Keratinocyte (primary cell): Measurements from ENCODE around the gene DMBX1. TPM values are rescaled to one million over a fixed set of nuclear protein-coding genes. Genes with fewer than 3 reads are reported as not detected.

ENCODE experiments used
- DNase-seq: peaks from one replicate; pipeline ENCODE4 v3.0.0-alpha.2; 2011; ENCODE audit warnings: low read depth, missing footprints, low spot score
- FAIRE-seq: peaks from 2 replicates; lab custom pipeline; 2011; peaks lifted over from hg19 to GRCh38; lab: Jason Lieb, UNC
- H2AFZ ChIP-seq: 2 replicates; pipeline ENCODE4 v1.6.0; 2012; ENCODE audit warnings: low read length, control low read depth, inconsistent platforms; ENCODE audit not compliant: control insufficient read depth
- H3K27ac ChIP-seq: 2 replicates; pipeline ENCODE4 v1.5.1; 2011; ENCODE audit warnings: low read length; ENCODE audit not compliant: control insufficient read depth, insufficient read depth
- H3K27me3 ChIP-seq: 3 replicates; pipeline ENCODE4 v1.6.0; 2011; ENCODE audit warnings: low read length; ENCODE audit not compliant: control insufficient read depth, insufficient read depth; ENCODE audit errors: extremely low read depth
- H3K36me3 ChIP-seq, 2 experiments: 2 replicates in 1 of 2; 3 replicates in 1 of 2; pipeline ENCODE4 v1.5.1; 2011; ENCODE audit warnings: low read length in 2 of 2, mild to moderate bottlenecking in 1 of 2; ENCODE audit not compliant: control insufficient read depth in 2 of 2, insufficient read depth in 2 of 2; ENCODE audit errors: extremely low read depth in 1 of 2
- H3K4me1 ChIP-seq: 3 replicates; pipeline ENCODE4 v1.5.1; 2011; ENCODE audit warnings: low read length; ENCODE audit not compliant: control insufficient read depth, insufficient read depth; ENCODE audit errors: extremely low read depth
- H3K4me2 ChIP-seq: 3 replicates; pipeline ENCODE4 v1.6.0; 2011; ENCODE audit warnings: low read depth, low read length; ENCODE audit not compliant: control insufficient read depth, insufficient read depth; ENCODE audit errors: extremely low read depth
- H3K4me3 ChIP-seq, 3 experiments: fragments of 200-600 bp in 1 of 3; sonication (generic) in 1 of 3; 2 replicates in 2 of 3; 3 replicates in 1 of 3; pipeline ENCODE4 v1.5.1; 2011 to 2016; ENCODE audit warnings: low read length in 3 of 3, mild to moderate bottlenecking in 3 of 3, control low read depth in 2 of 3, inconsistent platforms in 1 of 3, low read depth in 1 of 3, mixed read lengths in 1 of 3, mixed run types in 1 of 3, moderate library complexity in 1 of 3; ENCODE audit not compliant: control insufficient read depth in 2 of 3, insufficient read depth in 2 of 3; ENCODE audit errors: extremely low read depth in 1 of 3
- H3K79me2 ChIP-seq: 2 replicates; pipeline ENCODE4 v1.6.0; 2012; ENCODE audit warnings: low read length; ENCODE audit not compliant: control insufficient read depth, insufficient read depth
- H3K9ac ChIP-seq: 3 replicates; pipeline ENCODE4 v1.6.0; 2011; ENCODE audit warnings: low read length; ENCODE audit not compliant: control insufficient read depth, insufficient read depth; ENCODE audit errors: extremely low read depth
- H3K9me1 ChIP-seq: 3 replicates; pipeline ENCODE4 v1.6.0; 2011; ENCODE audit warnings: low read length; ENCODE audit not compliant: control insufficient read depth, insufficient read depth; ENCODE audit errors: extremely low read depth
- H3K9me3 ChIP-seq: 2 replicates; pipeline ENCODE4 v1.5.1; 2012; ENCODE audit warnings: low read depth, low read length; ENCODE audit not compliant: control insufficient read depth
- H4K20me1 ChIP-seq: 3 replicates; pipeline ENCODE4 v1.6.0; 2011; ENCODE audit warnings: low read length; ENCODE audit not compliant: control insufficient read depth, insufficient read depth; ENCODE audit errors: extremely low read depth
- EZH2 ChIP-seq: IDR thresholded peaks from one replicate; pipeline ENCODE4 v1.6.1; 2012; ENCODE audit warnings: inconsistent platforms, mild to moderate bottlenecking, low read length, moderate library complexity
- dilution Hi-C: fragments of 300-500 bp; cut with MboI; formaldehyde crosslinking; loops from one replicate; pipeline ENCODE4 v1.7.0; 2020; ENCODE audit warnings: low sequenced_read_pairs; ENCODE audit not compliant: extremely low pct_ligation_motif_present
- polyA plus RNA-seq, 5 experiments: library from polyadenylated mRNA; depleted of rRNA in 3 of 5; stranded (reverse) in 3 of 5; stranded (forward) in 1 of 5; unstranded in 1 of 5; fragments of >200 nt; gene quantifications; 1 replicate in 1 of 5; 2 replicates in 3 of 5; 3 replicates in 1 of 5; pipeline versions ENCODE4 v1.2.1 to v1.2.3, GENCODE V29; 2011 to 2012; ENCODE audit warnings: missing spikeins in 2 of 5, low read depth in 1 of 5, low replicate concordance in 1 of 5
- TF ChIP-seq, protein P1 (sequence below), 3 experiments: IDR thresholded peaks in 1 of 3; conservative IDR thresholded peaks in 1 of 3; optimal IDR thresholded peaks in 1 of 3; 2 replicates in 2 of 3; 3 replicates in 1 of 3; pipeline versions ENCODE3 to v1.5.1; 2011; ENCODE audit warnings: low read length in 3 of 3, mild to moderate bottlenecking in 3 of 3, moderate library complexity in 2 of 3, control low read depth in 1 of 3, inconsistent platforms in 1 of 3; ENCODE audit not compliant: insufficient read depth in 2 of 3; ENCODE audit errors: extremely low read depth in 1 of 3

The DMBX1 gene
- polyA plus RNA-seq, 1 donor (not counting 4 experiments of a cell fraction or from before 2014, with no cell fraction given): not detected

DNA sequence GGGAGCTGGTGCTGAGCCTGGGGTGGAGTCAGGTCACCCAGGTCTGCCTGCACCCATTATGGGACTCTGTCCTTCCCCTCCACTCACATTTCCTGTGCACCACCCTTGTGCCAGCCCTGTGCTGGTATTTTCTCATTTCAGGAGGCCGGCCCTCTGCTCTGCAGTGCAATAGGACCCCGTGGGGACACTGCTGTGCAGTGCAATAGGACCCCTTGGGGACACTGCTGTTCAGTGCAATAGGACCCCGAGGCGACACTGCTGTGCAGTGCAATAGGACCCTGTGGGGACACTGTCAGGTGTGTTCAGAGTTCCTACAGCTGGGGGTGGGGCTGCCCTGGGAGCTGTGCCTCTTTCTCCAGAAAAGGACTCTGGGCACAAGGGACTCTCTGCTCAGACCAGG lies 36.2 kb upstream of the DMBX1 start:
- no peak overlapping the region for H3K27ac ChIP-seq
- FAIRE-seq (no peak), DNase-seq (no peak)
- H3K9me1 ChIP-seq: no peaks in the 10 kb centered on the region
- H3K4me3 ChIP-seq: no peak overlapping the region
- no peak overlapping the region for H3K4me2 ChIP-seq
- H3K79me2 ChIP-seq: no peaks in the 10 kb centered on the region
- H3K4me1 ChIP-seq: no peaks in the 10 kb centered on the region
- H3K9me3 ChIP-seq: no peaks in the 10 kb centered on the region
- no peaks in the 10 kb centered on the region for H3K36me3 ChIP-seq
- H3K9ac ChIP-seq: no peak overlapping the region
- TF ChIP-seq, protein P1, sequence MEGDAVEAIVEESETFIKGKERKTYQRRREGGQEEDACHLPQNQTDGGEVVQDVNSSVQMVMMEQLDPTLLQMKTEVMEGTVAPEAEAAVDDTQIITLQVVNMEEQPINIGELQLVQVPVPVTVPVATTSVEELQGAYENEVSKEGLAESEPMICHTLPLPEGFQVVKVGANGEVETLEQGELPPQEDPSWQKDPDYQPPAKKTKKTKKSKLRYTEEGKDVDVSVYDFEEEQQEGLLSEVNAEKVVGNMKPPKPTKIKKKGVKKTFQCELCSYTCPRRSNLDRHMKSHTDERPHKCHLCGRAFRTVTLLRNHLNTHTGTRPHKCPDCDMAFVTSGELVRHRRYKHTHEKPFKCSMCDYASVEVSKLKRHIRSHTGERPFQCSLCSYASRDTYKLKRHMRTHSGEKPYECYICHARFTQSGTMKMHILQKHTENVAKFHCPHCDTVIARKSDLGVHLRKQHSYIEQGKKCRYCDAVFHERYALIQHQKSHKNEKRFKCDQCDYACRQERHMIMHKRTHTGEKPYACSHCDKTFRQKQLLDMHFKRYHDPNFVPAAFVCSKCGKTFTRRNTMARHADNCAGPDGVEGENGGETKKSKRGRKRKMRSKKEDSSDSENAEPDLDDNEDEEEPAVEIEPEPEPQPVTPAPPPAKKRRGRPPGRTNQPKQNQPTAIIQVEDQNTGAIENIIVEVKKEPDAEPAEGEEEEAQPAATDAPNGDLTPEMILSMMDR (optimal IDR thresholded peaks at IDR 0.05 in 1 of 3, IDR thresholded peaks at IDR 0.05 in 1 of 3, conservative IDR thresholded peaks at IDR 0.05 in 1 of 3; ENCODE audit: extremely low read depth in 1 of 3, insufficient read depth in 2 of 3, low read length in 3 of 3): no peak
- TF ChIP-seq EZH2: no peak
- no peaks in the 10 kb centered on the region for H4K20me1 ChIP-seq
- H3K27me3 ChIP-seq: peaks cover 57% of the 10 kb centered on the region
- no peak overlapping the region for H2AFZ ChIP-seq
- dilution Hi-C loops: no loop called here

DNA sequence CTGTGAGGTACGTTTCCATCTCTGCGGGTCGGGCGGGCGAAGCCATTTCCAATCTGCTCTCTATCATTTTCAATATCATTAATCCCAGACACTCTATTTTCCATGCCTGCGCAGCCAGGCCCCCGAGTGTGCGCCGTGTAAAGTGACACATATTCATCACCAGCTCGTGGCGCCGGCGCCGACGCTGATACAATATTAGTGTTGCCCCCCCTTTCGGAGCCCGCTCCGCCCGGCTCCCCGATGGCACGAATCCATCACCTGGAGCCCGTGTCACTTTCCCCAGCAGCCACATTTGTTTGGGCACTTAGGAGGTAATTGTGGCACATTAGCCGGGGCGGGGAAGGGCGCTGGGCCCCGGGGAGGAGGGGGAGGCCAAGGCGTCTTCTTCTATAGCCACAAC lies 33.7 kb upstream of the DMBX1 start:
- dilution Hi-C loops: no loop called here
- Histone ChIP-seq H3K4me2 (no peak overlapping the region), H2AFZ (no peak overlapping the region), H3K9ac (no peak overlapping the region), H3K27me3 (peaks cover 55% of the 10 kb centered on the region), H4K20me1 (no peaks in the 10 kb centered on the region), H3K27ac (no peak overlapping the region), H3K9me3 (no peaks in the 10 kb centered on the region), H3K79me2 (no peaks in the 10 kb centered on the region), H3K4me3 (no peak overlapping the region), H3K36me3 (no peaks in the 10 kb centered on the region), H3K9me1 (no peaks in the 10 kb centered on the region), H3K4me1 (no peaks in the 10 kb centered on the region)
- TF ChIP-seq, protein P1 (optimal IDR thresholded peaks at IDR 0.05 in 1 of 3, IDR thresholded peaks at IDR 0.05 in 1 of 3, conservative IDR thresholded peaks at IDR 0.05 in 1 of 3; ENCODE audit: extremely low read depth in 1 of 3, insufficient read depth in 2 of 3, low read length in 3 of 3): no peak
- no peak for TF ChIP-seq EZH2
- FAIRE-seq (no peak), DNase-seq (no peak)
